K562 (cell line): ENCODE data around the gene MTA1.

ENCODE experiments used
- CCAR2 ChIP-seq: fragments of 200-400 bp; formaldehyde crosslinking; IDR thresholded peaks from 2 replicates; pipeline ENCODE4 v1.6.1; 2017; ENCODE audit warnings: mild to moderate bottlenecking, low read depth, low read length
- CREB1 ChIP-seq, 2 experiments: sonication (generic) in 1 of 2; formaldehyde crosslinking in 1 of 2; IDR thresholded peaks; 2 replicates each; pipeline versions ENCODE4 v1.6.1 to v1.8.0; 2012 to 2022; ENCODE audit warnings: inconsistent platforms in 1 of 2, mild to moderate bottlenecking in 1 of 2, missing genetic modification reagents in 1 of 2, moderate library complexity in 1 of 2
- FOSL1 ChIP-seq: fragments of 200-800 bp; sonication (Bioruptor generic); conservative IDR thresholded peaks from 2 replicates; pipeline ENCODE4 v1.6.1; 2016; ENCODE audit warnings: missing genetic modification characterization, missing compliant biosample characterization

GRCh38 chr14:105418269-105419194 lies 1.1 kb upstream of the MTA1 start:
- no peak for TF ChIP-seq FOSL1 (tag)
- no peak for TF ChIP-seq CREB1 (IDR thresholded peaks at IDR 0.05)
- TF ChIP-seq CREB1 (CRISPR knock-in tag; IDR thresholded peaks at IDR 0.05), result no peak
- no peak for TF ChIP-seq CCAR2
